Thyroid gland (tissue), 4 donors: ENCODE results near the gene CTNNA2.

ENCODE experiments used
- CTCF ChIP-seq, 6 experiments: fragments of 200-600 bp in 3 of 6; fragments of 450-650 bp in 3 of 6; sonication (generic) in 3 of 6; IDR thresholded peaks; one replicate each; pipeline ENCODE4 v1.5.1; 2016 to 2019; ENCODE audit warnings: antibody characterized with exemption in 6 of 6, mild to moderate bottlenecking in 2 of 6, inconsistent platforms in 1 of 6, moderate library complexity in 1 of 6
- POLR2A ChIP-seq, 2 donors: fragments of 450-650 bp; IDR thresholded peaks; one replicate each; pipeline ENCODE4 v1.6.1; 2017; ENCODE audit warnings: antibody characterized with exemption in 2 of 2, mild to moderate bottlenecking in 2 of 2, moderate library complexity in 1 of 2

- TF ChIP-seq POLR2A (IDR thresholded peaks at IDR 0.05), result no peak
- TF ChIP-seq CTCF (IDR thresholded peaks at IDR 0.05), result no peak
These were observed 469.6 kb downstream of the CTNNA2 start for GRCh38 chr2:79982445-79982844.
